ENCODE results near the gene NT5M.
A peak's percentile ranks its signal among the peaks of the same experiment; 100 is the strongest.

NT5M gene

DNA sequence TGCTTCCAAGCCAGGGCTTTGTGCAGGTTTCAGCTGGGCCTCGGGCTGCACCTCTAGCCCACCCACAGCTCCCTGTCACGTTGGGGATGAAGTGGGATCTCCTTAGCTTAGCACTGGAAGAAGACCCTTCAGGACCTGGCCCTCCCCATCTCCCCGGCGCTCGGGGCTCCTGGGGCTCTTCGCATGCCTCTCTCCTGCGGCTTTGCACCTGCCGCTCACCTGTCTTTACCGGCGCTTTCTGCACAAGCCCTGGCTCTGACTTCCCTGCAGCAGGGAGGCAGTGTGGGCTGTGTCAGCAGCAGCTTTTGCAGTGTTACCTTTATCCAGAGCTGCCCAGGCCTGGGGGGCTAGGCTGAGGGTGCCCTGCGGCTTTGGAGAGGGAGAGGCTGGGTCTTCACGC lies 52.3 kb downstream of the NT5M start:
- no peak for DNase-seq

DNA sequence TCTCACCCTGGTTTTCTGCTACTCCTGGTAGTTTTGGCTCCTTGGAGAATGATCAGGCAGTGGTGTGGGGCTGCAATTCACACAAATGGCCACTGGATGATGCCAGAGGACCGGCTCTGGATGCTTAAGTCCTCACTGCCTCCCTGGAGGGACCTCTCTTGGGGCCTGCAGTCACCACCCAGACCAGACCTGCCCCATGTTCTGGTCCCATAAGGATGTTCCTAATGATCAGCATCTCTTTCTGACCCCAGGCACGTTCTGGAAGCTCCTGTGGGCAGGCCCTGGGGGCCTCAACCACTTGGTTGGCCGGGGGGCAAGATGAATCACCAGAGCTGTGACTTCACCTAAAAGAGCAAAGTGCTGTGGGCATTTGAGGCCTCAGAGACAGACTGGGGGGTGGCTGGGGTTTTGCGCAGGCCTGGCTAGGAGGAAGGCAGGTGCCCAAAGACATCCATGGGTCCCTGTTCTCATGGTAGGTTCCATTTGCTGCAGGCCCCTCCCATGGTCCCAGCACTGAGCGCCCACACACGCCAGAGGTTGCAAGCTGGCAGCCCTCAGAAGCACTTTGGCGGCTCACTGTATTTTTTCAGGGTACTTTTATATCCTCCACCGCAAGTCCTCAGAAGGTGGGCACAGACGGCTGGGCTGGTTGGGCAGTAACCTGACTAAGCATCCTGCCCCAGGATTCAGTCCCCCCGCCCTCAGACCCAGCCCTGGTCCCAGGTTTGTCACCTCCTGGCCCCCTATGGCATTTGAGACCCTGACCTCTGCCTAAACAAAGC lies 53.2 kb downstream of the NT5M start:
- peak; percentile 57 for DNase-seq

DNA sequence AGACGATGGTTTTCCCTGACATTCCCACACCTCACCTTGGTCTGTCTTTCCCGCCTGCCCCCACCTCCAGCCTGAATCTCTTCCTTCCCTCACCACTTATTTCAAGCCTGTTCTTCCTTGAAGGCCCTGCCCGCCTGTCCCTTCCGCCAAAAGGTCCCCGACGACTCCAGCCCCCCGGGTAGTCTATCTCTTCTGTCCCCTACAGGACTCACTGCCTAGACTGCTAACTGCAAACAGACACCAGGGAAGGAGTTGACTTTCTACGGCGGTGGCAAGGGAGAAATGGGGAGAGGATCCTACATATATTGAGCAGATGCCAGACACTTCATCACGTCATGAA lies 53.7 kb downstream of the NT5M start:
- DNase-seq = no peak

DNA sequence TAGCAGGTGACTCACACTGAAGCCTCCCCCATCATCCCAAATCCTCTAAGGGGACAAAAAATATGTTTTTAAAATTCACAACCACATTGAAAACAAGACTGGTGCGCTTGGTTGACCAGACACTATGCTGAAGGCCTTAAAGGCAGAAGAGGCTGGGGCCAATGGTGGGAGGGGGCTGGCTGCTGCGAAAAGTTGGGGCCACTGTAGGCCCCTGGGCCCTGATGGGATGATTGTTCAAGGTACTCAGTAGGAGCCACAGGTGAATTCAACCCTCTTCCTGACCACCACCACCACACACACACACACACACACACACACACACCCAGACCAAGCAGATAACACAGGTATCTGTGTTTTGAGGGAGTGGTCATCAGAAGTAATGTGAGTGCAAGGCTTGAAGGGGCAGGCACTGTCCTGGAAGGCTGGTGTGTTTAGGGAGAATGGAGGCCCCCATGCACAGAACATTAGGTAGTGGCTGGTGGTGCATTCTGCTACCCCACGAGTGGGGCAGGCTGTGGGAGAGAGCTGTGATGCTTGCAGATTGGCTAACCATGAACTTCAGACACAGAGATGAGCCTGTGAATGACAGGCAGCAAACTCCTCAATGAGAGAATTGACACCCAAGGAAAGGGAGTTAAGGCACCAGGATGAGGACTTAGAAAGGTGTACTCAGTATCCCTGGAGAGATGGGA lies 55.0 kb downstream of the NT5M start:
- DNase-seq = no peak

DNA sequence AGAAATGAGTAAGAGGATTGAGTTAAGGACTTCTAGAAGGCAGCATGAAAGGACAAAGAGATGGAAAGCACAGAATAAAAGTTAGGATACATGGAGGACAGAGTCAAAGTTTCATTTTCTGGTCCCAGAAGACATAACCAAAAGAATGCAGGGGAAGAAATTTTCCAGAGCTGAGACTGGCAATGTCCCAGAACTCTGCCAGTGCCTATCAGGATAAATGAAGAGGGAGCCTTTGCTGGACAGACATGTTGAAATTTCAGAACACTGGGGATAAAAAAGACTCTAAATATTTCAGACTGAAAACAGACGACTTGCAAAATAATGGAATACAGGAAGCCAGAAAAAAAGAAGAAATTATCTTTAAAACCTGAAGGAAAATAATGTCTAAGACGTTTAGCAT lies 55.7 kb downstream of the NT5M start:
- DNase-seq = no peak

DNA sequence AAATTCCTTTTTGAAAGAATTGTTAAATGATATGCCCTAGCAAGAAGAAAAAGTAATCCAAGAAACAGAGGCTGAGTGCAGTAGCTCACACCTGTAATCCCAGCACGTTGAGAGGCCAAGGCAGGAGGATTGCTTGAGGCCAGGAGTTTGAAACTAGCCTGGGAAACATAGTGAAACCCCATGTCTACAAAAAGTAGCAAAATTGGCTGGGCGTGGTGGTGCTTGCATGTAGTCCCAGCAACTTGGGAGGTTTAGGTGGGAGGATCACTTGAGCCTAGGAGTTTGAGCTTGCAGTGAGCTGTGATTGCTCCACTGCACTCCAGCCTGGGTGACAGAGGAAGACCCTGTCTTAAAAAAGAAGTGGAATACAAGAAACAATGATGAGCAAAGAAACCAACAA lies 56.1 kb downstream of the NT5M start:
- no peak for DNase-seq

DNA sequence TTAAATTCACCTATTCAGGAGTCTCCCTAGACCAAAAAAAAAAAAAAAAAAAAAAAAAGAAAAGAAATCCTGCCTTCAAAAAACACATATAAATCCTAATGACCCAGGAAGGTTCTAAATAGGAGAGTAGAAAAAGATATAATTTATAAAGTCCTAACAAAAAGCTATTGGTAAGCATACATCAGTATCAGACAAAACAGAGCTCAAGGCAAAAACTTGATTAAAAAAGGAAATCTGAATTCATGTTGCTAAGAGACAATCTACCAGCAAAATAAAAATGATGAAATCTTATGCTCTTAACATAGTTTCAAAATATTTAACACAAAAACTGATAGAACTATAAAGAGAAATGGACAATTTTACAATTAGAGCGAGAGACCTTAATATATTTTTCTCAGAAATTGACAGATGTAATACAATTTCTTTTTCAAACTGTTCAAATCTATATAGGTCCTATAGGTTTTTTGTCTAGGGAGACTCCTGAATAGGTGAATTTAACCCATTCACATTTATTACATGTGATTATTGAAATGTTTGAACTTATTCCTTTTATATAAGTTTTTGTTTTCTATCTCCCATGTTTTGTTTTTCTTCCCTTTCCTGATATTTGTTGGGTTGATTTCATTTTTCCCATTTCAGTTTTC lies 57.0 kb downstream of the NT5M start:
- DNase-seq = no peak

DNA sequence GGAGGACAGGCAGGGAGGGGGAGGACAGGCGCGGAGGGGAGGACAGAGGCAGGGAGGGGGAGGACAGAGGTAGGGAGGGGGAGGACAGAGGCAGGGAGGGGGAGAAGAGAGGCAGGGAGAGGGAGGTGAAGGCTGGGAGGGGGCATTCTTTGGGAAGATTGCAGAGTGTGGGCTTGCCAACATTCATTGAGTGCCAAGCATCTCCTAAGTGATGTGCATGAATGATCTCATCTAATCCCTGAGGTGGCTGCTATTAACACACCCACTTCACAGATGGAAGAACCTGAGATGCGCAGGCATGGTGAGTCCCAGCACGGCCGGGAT lies 58.3 kb downstream of the NT5M start:
- no peak for DNase-seq

DNA sequence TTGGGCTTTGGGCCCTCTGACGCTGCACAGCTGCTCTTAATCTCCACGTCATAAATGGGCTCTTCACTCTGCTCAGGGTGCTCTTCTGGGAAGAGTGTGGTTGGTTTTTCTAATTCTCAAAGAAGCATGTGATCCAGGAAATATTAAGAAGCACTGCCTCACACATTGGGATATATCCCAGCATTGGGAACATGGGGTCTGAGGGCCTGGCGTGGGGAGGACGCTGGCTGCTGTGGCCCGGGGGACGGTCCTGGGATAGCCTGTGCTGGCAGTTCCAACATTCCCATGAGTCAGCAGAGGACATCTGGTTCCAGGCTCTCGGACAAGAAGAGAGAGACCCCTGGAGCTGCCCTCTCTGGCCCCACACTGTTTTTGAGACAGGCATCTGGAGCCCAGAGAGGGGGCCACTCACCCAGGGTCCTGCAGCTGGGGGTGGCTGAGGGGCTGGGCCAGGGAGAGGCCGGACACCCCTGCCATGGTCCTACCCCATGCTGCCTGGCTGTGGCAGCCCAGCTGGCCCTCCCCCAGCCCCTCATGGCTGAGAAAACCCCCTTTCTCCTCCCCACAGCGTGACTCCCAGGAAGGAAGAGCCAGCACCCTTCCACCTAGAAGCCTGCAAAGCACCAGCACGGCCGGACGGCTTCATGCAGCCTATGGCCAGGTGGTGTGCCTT lies 58.8 kb downstream of the NT5M start:
- no peak for DNase-seq

DNA sequence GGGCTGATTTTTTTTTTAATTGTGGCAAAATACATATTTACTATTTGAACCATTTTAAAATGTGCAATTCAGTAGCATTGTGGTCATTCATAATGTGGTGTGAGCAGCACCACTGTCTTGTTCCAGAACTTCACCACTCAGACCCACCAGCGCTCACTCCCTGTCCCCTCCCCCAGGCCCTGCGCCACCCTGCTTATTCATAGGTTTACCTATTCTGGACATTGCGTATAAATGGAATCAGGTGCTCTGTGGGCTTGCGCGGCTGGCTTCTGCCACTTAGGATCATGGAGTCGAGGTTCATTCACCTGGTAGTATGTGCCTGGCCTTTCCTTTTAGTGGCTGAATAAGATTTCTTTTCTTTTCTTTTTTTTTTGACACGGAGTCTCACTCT lies 59.4 kb downstream of the NT5M start:
- no peak for DNase-seq

DNA sequence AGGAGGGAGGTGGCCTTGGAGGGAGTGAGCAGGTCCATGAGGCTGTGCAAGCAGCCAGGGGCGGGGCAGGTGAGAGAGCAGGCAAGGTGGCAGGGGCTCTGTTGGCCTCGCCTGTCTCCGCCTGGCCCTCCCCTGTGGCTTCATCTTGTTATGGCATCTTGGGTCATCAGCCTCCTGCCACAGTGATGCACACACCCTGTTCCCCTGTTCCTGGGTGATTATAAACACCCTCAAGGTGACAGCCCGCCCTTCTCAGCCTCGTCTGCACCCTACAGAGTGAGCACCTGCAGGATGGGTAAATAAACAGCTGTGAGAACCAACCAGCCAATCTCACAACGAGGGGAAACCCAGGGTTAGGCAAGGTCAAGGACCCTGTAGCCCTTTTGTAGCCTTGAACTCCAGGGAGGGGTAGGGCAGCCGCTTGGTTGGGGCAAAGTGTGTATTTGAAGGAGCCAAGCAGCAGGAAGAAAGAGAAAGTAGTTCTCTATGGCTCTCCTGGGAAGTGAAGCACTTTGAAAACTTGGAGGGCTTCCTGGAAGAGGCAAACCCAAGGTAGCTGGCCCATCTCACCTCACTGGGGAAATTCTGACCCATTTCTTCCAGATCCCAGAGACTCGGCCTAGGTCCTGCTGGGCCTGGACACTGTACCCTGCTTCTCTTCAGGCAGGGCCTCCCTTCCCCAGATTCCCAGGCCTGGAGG lies 60.6 kb downstream of the NT5M start:
- no peak for DNase-seq

DNA sequence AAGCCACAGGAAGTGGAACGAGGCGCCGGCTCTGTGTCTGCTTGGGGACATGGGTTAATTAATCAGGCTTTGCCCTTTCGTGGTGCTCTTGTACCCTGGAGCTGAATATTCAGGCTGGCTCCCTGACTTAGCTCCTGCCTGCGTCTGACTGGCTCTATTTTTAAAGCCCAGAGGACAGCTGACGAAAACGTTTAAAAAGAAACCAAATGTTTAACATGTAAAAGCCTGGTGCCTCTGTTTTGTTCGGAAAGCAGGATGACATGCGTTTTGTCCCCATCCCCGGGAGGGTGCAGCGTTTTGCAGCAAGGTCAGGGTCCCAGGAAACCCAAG lies 61.1 kb downstream of the NT5M start:
- no peak for DNase-seq

DNA sequence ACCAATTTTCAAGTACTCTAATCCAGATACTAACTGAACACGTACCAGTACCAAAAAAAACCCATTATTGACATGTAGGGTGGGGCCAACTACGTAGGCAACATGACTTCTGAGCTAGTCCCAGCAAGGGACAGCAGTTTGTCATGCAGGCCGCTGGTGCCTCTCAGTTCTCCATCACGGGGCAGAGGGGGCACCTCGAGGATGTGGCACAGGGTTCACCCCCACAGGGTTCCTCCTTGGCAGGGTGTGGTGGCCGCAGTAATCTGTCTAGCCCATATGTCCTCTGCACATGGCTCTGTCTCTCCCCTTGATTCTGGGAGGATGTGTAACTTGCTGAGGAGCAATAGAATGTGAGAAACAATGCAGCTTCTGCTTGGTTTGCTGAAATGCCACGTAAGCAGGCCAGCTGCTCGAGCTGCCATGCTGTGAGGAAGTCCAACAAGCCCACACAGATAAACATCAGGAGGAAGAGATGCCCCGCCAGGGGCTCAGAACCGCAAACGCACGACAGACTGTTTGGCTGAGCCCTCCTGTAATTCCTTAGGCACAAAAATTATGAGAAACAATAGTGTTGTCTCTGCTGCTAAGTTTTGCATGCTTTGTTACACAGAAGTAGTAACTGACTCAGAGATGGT lies 62.4 kb downstream of the NT5M start:
- DNase-seq = no peak

DNA sequence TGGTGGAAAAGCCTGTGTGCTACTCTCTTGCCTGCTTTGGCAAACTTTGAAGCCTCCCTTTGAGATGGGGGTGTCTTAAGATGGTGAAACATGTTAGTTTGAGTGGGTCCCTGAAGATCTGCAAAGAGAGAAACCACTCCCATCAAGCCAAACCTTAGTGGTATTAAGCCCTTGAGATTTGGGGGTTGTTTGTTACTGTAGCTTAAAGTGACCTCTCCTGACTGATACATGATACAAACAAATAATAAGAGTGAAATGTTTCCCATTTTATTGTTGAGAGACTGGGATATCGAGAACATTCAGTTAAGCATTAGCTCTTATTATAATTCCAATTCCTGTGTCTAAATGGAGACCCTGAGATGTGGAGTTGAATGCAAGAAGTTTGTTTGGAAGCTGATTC lies 63.1 kb downstream of the NT5M start:
- DNase-seq = no peak

DNA sequence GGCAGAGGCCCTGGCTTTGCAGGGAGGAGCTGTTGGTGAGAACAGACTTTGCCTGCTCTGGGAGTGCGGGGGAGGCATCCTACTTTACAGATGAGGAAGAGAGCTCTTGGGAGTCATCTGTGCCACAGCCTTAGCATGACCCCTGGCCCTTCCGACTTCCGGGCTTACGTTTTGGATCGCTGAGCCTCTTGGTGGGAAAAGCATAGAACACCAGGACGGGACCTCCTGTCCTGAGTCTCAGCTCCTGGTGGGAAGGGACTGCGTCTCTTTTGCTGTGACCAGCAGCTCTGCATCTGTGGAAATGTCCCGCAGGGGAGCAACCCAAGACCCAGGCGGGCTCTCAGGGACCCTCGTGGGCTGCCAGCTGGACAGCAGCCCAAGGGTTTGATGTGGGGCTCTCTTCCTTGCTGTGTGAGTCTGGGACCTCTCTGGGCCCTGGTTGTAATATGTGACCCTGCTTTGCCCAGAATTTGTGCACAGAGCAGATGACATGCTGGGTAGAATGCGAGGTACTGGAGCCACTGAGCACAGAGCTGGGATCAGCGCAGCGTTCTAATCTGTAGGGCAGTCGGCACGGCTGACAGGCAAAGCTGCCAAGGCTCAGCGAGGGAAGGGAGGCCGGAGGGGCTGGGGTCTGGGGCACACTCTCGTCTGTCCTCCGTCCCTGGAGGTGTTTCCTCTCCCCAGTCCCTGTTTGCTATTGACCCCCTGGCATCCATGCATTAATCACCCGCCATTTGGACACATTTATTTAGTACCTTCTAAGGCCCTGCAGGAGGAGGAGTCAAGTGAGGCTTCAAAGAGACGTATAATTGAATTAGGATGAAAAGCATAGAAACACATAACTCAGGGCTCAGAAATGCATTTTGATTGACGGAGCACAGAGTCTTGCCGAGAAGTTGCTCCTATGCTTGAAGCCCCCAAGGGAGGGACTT lies 64.0 kb downstream of the NT5M start:
- DNase-seq = no peak

DNA sequence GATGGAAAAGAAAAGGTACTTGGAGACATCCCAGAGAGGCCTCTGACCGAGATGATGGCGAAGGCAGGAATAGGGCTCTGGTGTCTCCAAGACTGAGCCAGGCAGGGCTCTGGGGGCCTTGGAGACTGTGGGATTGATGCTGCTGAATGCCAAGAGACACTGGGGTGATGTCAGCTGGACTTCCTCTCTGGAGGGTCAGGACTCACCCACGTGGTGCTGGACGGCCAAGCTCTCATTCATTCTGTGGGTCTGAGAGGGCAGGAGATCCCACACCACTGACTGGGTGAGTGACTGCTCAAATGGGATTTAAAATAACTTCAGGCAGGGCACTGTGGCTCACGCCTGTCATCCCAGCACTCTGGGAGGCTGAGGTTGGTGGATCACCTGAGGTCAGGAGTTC lies 64.8 kb downstream of the NT5M start:
- no peak for DNase-seq

DNA sequence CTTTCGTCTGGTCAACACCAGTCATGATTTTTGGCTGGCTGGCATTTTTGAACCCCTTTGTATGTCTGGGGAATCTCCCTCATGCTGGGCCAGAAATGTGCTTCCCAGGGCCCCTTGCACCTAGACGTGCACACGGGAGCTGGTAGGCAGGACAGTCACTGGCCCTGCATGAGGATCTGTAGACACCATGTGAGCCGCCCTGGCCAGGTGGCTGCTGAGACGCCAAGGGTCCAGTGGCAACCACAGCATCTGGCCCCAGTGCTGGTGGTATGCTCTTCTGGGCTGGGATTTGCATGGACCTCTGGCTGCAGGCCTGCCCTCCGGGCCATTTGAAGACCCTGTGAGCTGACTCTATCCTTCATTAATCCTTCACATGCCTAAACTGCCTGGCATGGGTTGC lies 67.5 kb downstream of the NT5M start:
- no peak for DNase-seq

DNA sequence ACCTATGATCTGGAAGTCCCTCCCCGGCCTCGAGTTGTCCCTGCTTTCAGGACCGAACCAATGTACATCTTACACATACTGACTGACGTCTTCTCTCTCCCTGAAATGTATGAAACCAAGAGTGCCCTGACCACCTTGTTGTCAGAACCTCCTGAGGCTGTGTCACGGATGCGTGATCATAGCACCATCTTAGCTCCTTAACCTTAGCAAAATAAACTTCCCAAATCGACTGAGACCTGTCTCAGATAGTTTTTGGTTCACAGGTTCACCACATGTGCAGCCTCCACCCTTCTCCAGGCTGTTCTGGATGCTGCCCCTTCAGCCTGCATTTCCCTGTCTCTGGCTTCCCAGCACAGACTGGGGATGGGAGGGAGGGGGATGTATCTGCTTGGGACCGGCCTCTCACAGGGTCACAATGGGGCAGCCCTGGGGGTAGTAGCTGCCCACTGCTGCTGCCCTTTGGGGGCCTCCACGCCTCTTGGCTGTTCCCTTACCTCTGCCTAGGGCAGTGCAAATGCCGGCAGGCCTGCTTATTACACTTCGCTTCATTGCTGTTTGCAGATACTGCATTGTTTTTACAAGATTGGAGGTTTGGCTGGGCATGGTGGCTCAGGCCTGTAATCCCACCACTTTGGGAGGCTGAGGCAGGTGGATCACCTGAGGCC lies 69.8 kb downstream of the NT5M start:
- no peak for DNase-seq

DNA sequence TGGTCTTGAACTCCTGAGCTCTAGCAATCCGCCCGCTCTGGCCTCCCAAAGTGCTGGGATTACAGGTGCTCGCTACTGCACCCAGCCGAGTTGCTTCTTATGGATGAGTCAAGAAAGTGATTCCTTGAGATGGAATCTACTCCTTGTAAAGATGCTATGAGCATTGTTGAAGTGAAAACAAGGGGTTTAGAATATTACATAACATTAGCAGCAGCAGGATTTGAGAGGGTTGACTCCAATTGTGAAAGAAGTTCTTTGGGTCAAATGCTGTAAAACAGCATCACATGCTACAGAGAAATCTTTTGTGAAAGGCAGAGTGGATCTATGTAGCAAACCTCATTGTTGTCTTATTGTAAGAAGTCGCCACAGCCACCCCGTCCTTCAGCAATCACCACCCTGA lies 72.7 kb downstream of the NT5M start:
- no peak for DNase-seq

DNA sequence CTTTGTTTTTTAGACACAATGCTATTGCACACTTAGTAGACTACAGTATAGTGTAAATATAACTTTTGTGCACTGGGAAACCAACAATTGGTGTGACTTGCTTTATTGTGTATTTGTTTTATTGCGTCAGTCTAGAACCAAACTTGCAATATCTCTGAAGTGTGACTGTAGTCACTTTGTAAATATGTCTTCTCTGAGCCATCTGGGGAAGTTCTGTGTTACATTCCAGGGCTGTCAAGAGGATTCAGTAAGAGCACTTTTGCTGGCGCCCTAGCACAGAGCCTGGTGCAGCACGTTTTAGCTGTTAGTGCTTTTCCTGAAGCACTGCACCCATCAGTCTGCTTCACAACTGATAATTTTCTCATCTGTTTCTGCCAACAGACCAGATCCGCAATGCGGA lies 73.2 kb downstream of the NT5M start:
- DNase-seq = no peak

All from stimulated activated CD4-positive, alpha-beta T cell treated with anti-CD3 and anti-CD28 coated beads, Interleukin-12 subunit alpha, Interleukin-12 subunit beta, amount 100 ng/mL, for 4 hours (primary cell).